Measurements from ENCODE around the gene FGF18. TPM values are rescaled to one million over a fixed set of nuclear protein-coding genes. Genes with fewer than 3 reads are reported as not detected.

FGF18 gene
- total RNA-seq, 1 donor from 2014 or later = 1.7 TPM

GRCh38 chr5:171437286-171437821 lies 17.9 kb downstream of the FGF18 start:
- DNase-seq (ENCODE audit: extremely low spot score, unreplicated experiment) = no peak

DNA sequence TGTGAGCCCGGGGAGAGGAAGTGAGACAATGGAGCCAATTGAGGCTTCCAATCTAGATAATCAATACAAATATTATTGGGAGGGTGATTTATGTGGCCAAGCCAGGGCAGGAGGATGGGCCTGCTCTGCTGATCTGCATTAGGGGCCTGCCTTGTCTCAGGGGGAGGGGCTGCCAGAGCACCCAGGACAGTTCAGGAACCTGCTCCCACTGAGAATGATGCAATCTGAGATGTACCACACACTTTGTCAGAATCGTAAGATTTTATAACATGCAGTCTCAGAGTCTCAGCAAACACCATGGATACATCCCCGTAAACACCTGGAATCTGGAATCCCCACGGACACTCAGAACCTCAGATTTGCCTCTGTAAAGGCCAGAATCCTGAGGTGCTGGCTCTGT lies 19.3 kb downstream of the FGF18 start:
- Mint-ChIP-seq H3K4me3 (no peak overlapping the region), H3K27me3 (peaks cover 5% of the 10 kb centered on the region), H3K4me1 (ENCODE audit: unreplicated experiment) (peaks cover 17% of the 10 kb centered on the region), H3K36me3 (no peaks in the 10 kb centered on the region), H3K27ac (no peak overlapping the region), H3K9me3 (no peaks in the 10 kb centered on the region)
- DNase-seq (ENCODE audit: extremely low spot score, unreplicated experiment) = no peak
- no peak for TF ChIP-seq CTCF (conservative IDR thresholded peaks at IDR 0.05)

More at GRCh38 chr5:171437286-171437821, 17.9 kb downstream of the FGF18 start:
- Mint-ChIP-seq H3K27me3 (peaks cover 5% of the 10 kb centered on the region), H3K27ac (no peak overlapping the region), H3K4me1 (ENCODE audit: unreplicated experiment) (peaks cover 12% of the 10 kb centered on the region), H3K4me3 (no peak overlapping the region), H3K9me3 (no peaks in the 10 kb centered on the region), H3K36me3 (no peaks in the 10 kb centered on the region)
- TF ChIP-seq CTCF (conservative IDR thresholded peaks at IDR 0.05) = peak; percentile 14

- TF ChIP-seq CTCF (conservative IDR thresholded peaks at IDR 0.05) = no peak
- Mint-ChIP-seq H3K27me3 (peaks cover 8% of the 10 kb centered on the region), H3K36me3 (no peaks in the 10 kb centered on the region), H3K4me3 (no peak overlapping the region), H3K9me3 (no peaks in the 10 kb centered on the region), H3K27ac (no peak overlapping the region), H3K4me1 (ENCODE audit: unreplicated experiment) (peaks cover 30% of the 10 kb centered on the region)
- DNase-seq (ENCODE audit: extremely low spot score, unreplicated experiment) = no peak
These were observed 21.9 kb downstream of the FGF18 start for GRCh38 chr5:171441246-171441791.

GRCh38 chr5:171442287-171443042 lies 23.0 kb downstream of the FGF18 start:
- no peak for TF ChIP-seq CTCF (conservative IDR thresholded peaks at IDR 0.05)
- Mint-ChIP-seq H3K36me3 (no peaks in the 10 kb centered on the region), H3K27me3 (peaks cover 8% of the 10 kb centered on the region), H3K4me3 (no peak overlapping the region), H3K9me3 (no peaks in the 10 kb centered on the region), H3K4me1 (ENCODE audit: unreplicated experiment) (peaks cover 37% of the 10 kb centered on the region), H3K27ac (no peak overlapping the region)
- DNase-seq (ENCODE audit: extremely low spot score, unreplicated experiment) = no peak

DNA sequence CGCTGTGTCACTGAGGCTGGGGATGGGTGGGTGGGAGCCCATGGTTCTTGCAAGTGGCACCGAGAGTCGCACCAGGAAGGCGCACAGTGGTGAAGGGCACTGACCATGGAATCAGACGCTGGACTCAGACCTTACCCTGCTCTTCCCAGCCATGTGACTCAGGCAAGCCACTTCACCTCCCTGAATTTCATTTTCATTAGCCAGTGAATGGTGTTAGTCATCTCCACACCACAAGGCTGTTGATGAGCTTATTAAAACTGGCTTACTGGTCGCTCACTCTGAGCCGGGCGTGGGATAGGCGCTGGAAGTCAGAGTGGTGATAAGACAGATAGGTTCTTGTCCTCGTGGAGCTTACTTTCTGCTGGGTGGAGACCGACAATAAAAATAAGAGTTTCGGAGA lies 25.1 kb downstream of the FGF18 start:
- TF ChIP-seq CTCF (conservative IDR thresholded peaks at IDR 0.05) = no peak
- no peaks in the 10 kb centered on the region for H3K9me3 Mint-ChIP-seq
- peaks cover 50% of the 10 kb centered on the region for H3K4me1 Mint-ChIP-seq (ENCODE audit: unreplicated experiment)
- H3K27ac Mint-ChIP-seq = no peak overlapping the region
- H3K36me3 Mint-ChIP-seq = no peaks in the 10 kb centered on the region
- peaks cover 16% of the 10 kb centered on the region for H3K27me3 Mint-ChIP-seq
- DNase-seq (ENCODE audit: extremely low spot score, unreplicated experiment) = no peak
- no peak overlapping the region for H3K4me3 Mint-ChIP-seq
